Measurements from ENCODE around the gene ERCC8.

DNA sequence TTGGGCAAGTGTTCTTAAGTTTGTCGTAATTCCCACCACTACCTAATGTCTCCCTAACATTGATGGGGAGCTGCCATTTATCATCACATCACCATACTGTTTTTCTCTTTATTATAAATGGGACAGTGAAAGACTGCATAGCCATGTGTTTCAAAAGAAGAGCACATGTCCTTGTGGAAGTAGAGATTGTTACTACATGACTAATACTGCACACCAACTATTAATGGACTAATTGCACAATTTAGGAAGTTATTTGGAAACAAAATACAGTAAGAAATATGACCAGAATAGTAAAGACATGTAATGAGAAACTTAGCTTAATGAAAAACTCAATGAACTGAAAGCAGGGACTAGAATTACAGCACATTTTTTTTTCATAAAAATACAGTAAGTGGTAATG is 88.8 kb downstream of the ERCC8 start:
- TF ChIP-seq, protein P1, sequence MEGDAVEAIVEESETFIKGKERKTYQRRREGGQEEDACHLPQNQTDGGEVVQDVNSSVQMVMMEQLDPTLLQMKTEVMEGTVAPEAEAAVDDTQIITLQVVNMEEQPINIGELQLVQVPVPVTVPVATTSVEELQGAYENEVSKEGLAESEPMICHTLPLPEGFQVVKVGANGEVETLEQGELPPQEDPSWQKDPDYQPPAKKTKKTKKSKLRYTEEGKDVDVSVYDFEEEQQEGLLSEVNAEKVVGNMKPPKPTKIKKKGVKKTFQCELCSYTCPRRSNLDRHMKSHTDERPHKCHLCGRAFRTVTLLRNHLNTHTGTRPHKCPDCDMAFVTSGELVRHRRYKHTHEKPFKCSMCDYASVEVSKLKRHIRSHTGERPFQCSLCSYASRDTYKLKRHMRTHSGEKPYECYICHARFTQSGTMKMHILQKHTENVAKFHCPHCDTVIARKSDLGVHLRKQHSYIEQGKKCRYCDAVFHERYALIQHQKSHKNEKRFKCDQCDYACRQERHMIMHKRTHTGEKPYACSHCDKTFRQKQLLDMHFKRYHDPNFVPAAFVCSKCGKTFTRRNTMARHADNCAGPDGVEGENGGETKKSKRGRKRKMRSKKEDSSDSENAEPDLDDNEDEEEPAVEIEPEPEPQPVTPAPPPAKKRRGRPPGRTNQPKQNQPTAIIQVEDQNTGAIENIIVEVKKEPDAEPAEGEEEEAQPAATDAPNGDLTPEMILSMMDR (conservative IDR thresholded peaks at IDR 0.05; ENCODE audit: low read depth, low read length), result no peak
- no peak for TF ChIP-seq EZH2 (IDR thresholded peaks at IDR 0.05; ENCODE audit: borderline replicate concordance, low read depth, low read length, poor library complexity, severe bottlenecking)
